ENCODE data around the gene ARNT2. TPM values are rescaled to one million over a fixed set of nuclear protein-coding genes. Genes with fewer than 3 reads are reported as not detected.

Gene ARNT2
- total and polyA plus RNA-seq, 2 of the 13 experiments (the other 11 are each of a cell fraction or from before 2014, with no cell fraction given) = 0.69 to 1.7 TPM

- Histone ChIP-seq H3K9ac (ENCODE audit: insufficient read depth, low read depth, low read length) (no peak overlapping the region), H4K20me1 (ENCODE audit: insufficient read depth, low read length) (no peaks in the 10 kb centered on the region), H3K36me3 (replicated peaks in 1 of 2; ENCODE audit: control insufficient read depth in 1 of 2, insufficient read depth in 2 of 2, low read length in 2 of 2) (no peaks in the 10 kb centered on the region), H3K27me3 (ENCODE audit: control insufficient read depth in 1 of 2, insufficient read depth in 2 of 2, low read length in 2 of 2) (no peaks in the 10 kb centered on the region), H3K4me2 (ENCODE audit: low read depth, low read length) (no peak overlapping the region), H3K4me1 (ENCODE audit: insufficient read depth, low read length) (no peaks in the 10 kb centered on the region), H3K79me2 (ENCODE audit: insufficient read depth, low read length) (no peaks in the 10 kb centered on the region), H3K9me3 (ENCODE audit: low read length) (no peaks in the 10 kb centered on the region), H3K27ac (ENCODE audit: extremely low read length, insufficient read depth, low read length) (no peak overlapping the region), H3K4me3 (replicated peaks in 1 of 3; ENCODE audit: insufficient read depth in 1 of 3, low read depth in 2 of 3, low read length in 3 of 3) (no peak overlapping the region), H2AFZ (ENCODE audit: low read length) (no peak overlapping the region)
- POLR2A ChIA-PET = no interaction called here
- in situ Hi-C loops (cut with HindIII; ENCODE audit: extremely low pct_ligation_motif_present, low pct_unique_long_range_greater_than_20kb) (no loop called here), intact Hi-C loops (cut with micrococcal nuclease; ENCODE audit: unreplicated experiment) (no loop called here)
- DNase-seq (ENCODE audit: low spot score) = no peak
- CTCF ChIA-PET (ENCODE audit: low intra/inter-chr PET ratio, low total read pairs) = no interaction called here
- no TSS peak for BruUV-seq (replicated peaks)
- no peak for ATAC-seq
- 44% methylated on average over 5 of the region's 5 CpGs for WGBS (ENCODE audit: low lambda C conversion rate)
- TF ChIP-seq ETS1 (CRISPR knock-in tag; IDR thresholded peaks at IDR 0.05) (no peak), ZFYVE20 (CRISPR knock-in tag; IDR thresholded peaks at IDR 0.05; ENCODE audit: borderline replicate concordance, low read depth) (no peak), IRX3 (CRISPR knock-in tag; IDR thresholded peaks at IDR 0.05; ENCODE audit: borderline replicate concordance, low read depth) (no peak), CENPT (CRISPR knock-in tag; IDR thresholded peaks at IDR 0.05; ENCODE audit: low read depth) (no peak), TFE3 (CRISPR knock-in tag; IDR thresholded peaks at IDR 0.05) (no peak), GABPB1 (CRISPR knock-in tag; IDR thresholded peaks at IDR 0.05) (no peak), SNAPC2 (CRISPR knock-in tag; IDR thresholded peaks at IDR 0.05) (no peak), MBNL3 (CRISPR knock-in tag; conservative IDR thresholded peaks at IDR 0.05) (no peak), IKZF4 (CRISPR knock-in tag; IDR thresholded peaks at IDR 0.05; ENCODE audit: borderline replicate concordance, low read depth, not compliant biosample characterization) (no peak), FOXC1 (CRISPR knock-in tag; IDR thresholded peaks at IDR 0.05; ENCODE audit: borderline replicate concordance) (no peak), ZNF782 (CRISPR knock-in tag; IDR thresholded peaks at IDR 0.05; ENCODE audit: borderline replicate concordance) (no peak), ZKSCAN5 (CRISPR knock-in tag; IDR thresholded peaks at IDR 0.05) (no peak), ATM (IDR thresholded peaks at IDR 0.05; ENCODE audit: borderline replicate concordance) (no peak), PRMT3 (CRISPR knock-in tag; IDR thresholded peaks at IDR 0.05; ENCODE audit: borderline replicate concordance, low read depth) (no peak), ZNF446 (CRISPR knock-in tag; IDR thresholded peaks at IDR 0.05) (no peak), ATF3 (CRISPR knock-in tag; IDR thresholded peaks at IDR 0.05) (no peak), ZNF20 (CRISPR knock-in tag; IDR thresholded peaks at IDR 0.05) (no peak), SRF (IDR thresholded peaks at IDR 0.05; ENCODE audit: low read depth, low read length) (no peak), MATR3 (CRISPR knock-in tag; IDR thresholded peaks at IDR 0.05) (no peak)
- no peak for FAIRE-seq
Measured at GRCh38 chr15:80507131-80507530, 102.9 kb downstream of the ARNT2 start.

Measured in HepG2 (cell line).